ENCODE data around the gene PATJ. TPM values are rescaled to one million over a fixed set of nuclear protein-coding genes. Genes with fewer than 3 reads are reported as not detected.
A peak's percentile ranks its signal among the peaks of the same experiment; 100 is the strongest.
"Not testable (repeated sequence)": the region's sequence is repeated elsewhere in the genome, so short reads cannot be mapped to it uniquely, and the experiment has no call there.

The PATJ gene
- total RNA-seq, 1 donor = 8.4 TPM

- no peak for TF ChIP-seq CTCF (IDR thresholded peaks at IDR 0.05; ENCODE audit: insufficient read depth, low read length)
- H3K4me3 ChIP-seq (ENCODE audit: low read depth, low read length) = no peak overlapping the region
- peak; percentile 7 for DNase-seq (ENCODE audit: low read depth)
Observed at GRCh38 chr1:61887076-61887867, 145.0 kb downstream of the PATJ start.

DNA sequence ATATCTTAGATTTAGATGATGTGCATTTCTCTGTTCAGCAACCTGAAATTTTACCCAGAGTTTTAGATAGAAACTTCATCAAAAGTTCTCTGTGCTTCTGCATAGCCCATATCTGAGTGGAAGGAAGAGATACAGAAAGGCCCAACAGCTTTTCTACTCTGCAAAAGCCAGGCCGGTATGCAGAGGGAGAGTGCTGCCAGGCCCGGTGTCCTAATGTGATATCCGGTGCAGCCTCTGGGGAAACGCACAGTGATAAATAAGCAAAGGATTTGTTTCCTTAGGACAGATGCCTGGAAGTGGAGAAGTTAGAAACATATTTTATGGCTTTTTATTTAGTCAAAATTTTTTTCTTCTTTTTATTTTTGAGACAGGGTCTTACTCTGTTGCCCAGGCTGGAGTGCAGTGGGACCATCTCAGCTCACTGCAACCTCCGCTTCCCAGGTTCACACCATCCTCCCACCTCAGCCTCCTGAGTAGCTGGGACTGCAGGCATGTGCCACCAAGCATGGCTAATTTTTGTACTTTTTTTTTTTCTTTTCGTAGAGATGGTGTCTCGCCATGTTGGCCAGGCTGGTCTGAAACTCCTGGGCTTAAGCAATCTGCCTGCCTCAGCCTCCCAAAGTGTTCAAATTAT is 145.8 kb downstream of the PATJ start:
- no peak overlapping the region for H3K4me3 ChIP-seq (ENCODE audit: low read depth, low read length)
- peak; percentile 10 for DNase-seq (ENCODE audit: low read depth)
- TF ChIP-seq CTCF (IDR thresholded peaks at IDR 0.05; ENCODE audit: insufficient read depth, low read length) = no peak

- DNase-seq (ENCODE audit: low read depth) = no peak
- no peak for TF ChIP-seq CTCF (IDR thresholded peaks at IDR 0.05; ENCODE audit: insufficient read depth, low read length)
- H3K4me3 ChIP-seq (ENCODE audit: low read depth, low read length) = no peak overlapping the region
Observed at GRCh38 chr1:61888808-61889207, 146.5 kb downstream of the PATJ start.

DNA sequence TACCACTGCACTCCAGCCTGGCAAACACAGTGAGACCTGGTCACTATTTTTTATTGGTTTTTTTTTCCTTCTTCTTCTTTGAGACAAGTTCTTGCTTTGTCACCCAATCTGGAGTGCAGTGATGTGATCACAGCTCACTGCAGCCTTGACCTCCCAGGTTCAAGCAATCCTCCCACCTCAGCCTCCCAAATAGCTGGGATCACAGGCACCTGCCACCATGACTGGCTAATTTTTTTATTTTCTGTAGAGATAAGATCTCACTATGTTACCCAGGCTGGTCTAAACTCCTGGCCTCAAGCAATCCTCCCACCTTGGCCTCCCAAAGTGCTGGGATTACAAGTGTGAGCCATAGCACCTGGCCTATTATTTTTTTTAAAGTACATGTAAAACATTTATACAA is 148.2 kb downstream of the PATJ start:
- DNase-seq (ENCODE audit: low read depth); H3K4me3 ChIP-seq (ENCODE audit: low read depth, low read length): not testable (repeated sequence)

GRCh38 chr1:61892977-61893376 is 150.7 kb downstream of the PATJ start:
- H3K4me3 ChIP-seq (ENCODE audit: low read depth, low read length) = no peak overlapping the region
- DNase-seq (ENCODE audit: low read depth) = no peak
- no peak for TF ChIP-seq CTCF (IDR thresholded peaks at IDR 0.05; ENCODE audit: insufficient read depth, low read length)

GRCh38 chr1:61894296-61894695 is 152.0 kb downstream of the PATJ start:
- H3K4me3 ChIP-seq (ENCODE audit: low read depth, low read length); DNase-seq (ENCODE audit: low read depth): not testable (repeated sequence)

GRCh38 chr1:61895175-61895574 is 152.9 kb downstream of the PATJ start:
- no peak for DNase-seq (ENCODE audit: low read depth)
- no peak for TF ChIP-seq CTCF (IDR thresholded peaks at IDR 0.05; ENCODE audit: insufficient read depth, low read length)
- no peak overlapping the region for H3K4me3 ChIP-seq (ENCODE audit: low read depth, low read length)

DNA sequence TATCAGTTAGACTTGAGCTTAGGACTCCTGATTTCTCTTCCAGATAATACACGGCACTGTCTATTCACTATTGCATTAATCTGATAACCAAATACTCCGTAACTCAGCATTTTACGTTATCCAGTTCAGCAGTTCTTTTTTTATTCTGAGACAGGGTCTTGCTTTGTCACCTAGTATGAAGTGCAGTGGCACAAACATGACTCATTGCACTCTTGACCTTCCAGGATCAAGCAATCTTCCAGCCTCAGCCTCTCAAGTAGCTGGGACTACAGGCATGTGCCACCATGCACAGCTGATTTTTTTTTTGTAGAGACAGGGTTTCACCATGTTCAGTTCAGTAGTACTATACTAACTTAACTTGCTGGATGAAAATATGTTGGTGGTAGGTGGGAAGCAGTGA is 156.4 kb downstream of the PATJ start:
- DNase-seq (ENCODE audit: low read depth) = no peak
- TF ChIP-seq CTCF (IDR thresholded peaks at IDR 0.05; ENCODE audit: insufficient read depth, low read length) = no peak
- no peak overlapping the region for H3K4me3 ChIP-seq (ENCODE audit: low read depth, low read length)

Data from fibroblast of the aortic adventitia (primary cell).